B cell (primary cell): ENCODE data around the gene SOCS2.

Experiments
- CTCF ChIP-seq: fragments of 200-600 bp; IDR thresholded peaks from one replicate; pipeline ENCODE4 v1.8.0; 2022; ENCODE audit warnings: antibody characterized with exemption, mild to moderate bottlenecking
- EZH2 ChIP-seq: IDR thresholded peaks from 2 replicates; pipeline ENCODE4 v1.6.1; 2012; ENCODE audit warnings: borderline replicate concordance, low read depth, mild to moderate bottlenecking, moderate library complexity, low read length; ENCODE audit not compliant: insufficient read depth, poor library complexity, severe bottlenecking

- TF ChIP-seq EZH2, result no peak
- TF ChIP-seq CTCF, result no peak
These were observed 16.6 kb downstream of the SOCS2 start for GRCh38 chr12:93589081-93589480.
